ENCODE results near the gene CKB.

Gene CKB

DNA sequence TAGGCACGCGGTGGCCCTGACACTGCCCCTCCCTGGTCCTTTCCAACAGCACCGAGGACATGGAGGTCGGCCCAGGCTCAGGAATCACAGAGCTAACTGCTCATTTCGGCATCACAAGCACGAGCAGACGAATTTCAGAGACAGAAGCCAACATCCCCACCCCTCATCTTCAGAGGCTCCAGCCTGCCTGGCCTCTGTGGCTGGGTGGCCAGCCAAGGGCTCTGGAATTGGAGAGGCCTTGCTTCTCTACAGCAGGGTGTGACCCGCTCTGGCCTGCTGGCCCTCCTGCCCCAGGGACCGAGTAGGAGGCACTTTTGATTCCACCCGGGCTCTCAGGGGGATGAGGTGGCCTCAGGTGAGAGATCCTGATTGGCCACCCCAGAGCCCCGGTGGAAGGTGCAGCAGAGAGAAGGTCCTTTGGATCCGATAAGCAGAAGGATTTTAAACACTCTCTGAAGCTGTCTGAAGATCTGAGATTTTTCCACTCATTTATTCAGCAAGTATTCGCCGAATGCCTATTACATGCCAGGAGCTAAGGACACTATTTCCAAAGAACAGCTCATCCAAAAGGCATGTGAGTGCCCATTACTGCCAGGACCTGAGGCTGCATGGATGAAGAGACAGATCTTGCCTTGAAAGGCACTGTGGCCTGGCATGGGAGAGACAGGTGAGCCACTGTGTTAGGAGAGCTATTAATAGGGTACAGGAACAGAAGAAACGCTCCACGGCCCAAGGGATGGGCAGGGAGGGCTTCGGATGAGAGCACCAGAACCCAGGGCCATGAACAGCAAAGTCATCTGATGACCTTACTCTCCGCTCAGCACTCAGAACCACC lies 29.6 kb upstream of the CKB start:
- Histone ChIP-seq H3K4me3 (no peak overlapping the region), H3K36me3 (ENCODE audit: insufficient read depth, low read length) (no peaks in the 10 kb centered on the region), H3K9me3 (ENCODE audit: low read depth, low read length) (no peaks in the 10 kb centered on the region), H3K27ac (no peak overlapping the region), H3K9ac (ENCODE audit: insufficient read length) (no peak overlapping the region)
- no peak for DNase-seq (ENCODE audit: low read depth, low spot score)
- no peak for TF ChIP-seq POLR2AphosphoS5 (IDR thresholded peaks at IDR 0.05; ENCODE audit: borderline replicate concordance, low read depth, low read length)
- no peak for TF ChIP-seq EZH2 (IDR thresholded peaks at IDR 0.05)
- no peak for TF ChIP-seq FOXP2 (optimal IDR thresholded peaks at IDR 0.05; ENCODE audit: control extremely low read depth, extremely low read length, insufficient read depth)

DNA sequence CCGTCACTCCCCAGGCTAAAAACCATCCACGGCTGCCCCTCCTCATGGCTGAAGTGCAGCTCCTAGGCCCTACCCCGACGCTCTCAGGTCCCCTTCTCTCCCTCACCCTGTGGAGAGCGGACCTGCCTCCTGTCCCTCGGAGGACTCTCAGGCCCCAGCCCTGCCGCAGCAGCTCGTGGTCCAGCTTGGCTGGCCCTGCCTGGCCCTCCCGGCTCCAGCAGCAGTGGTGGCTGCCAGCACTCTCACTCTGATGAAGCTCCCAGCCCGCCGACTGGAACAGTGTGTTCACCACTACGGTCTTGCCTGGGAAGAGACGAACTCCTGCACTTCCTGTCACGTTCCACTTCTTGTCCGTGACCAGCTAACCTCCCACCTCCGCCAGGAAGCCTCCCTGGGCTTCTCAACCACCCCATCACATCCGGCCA lies 28.7 kb upstream of the CKB start:
- H3K9me3 ChIP-seq (ENCODE audit: low read depth, low read length): no peaks in the 10 kb centered on the region
- no peak for DNase-seq (ENCODE audit: low read depth, low spot score)
- H3K27ac ChIP-seq: no peak overlapping the region
- TF ChIP-seq POLR2AphosphoS5 (IDR thresholded peaks at IDR 0.05; ENCODE audit: borderline replicate concordance, low read depth, low read length) (no peak), FOXP2 (optimal IDR thresholded peaks at IDR 0.05; ENCODE audit: control extremely low read depth, extremely low read length, insufficient read depth) (no peak), EZH2 (IDR thresholded peaks at IDR 0.05) (no peak)
- no peak overlapping the region for H3K9ac ChIP-seq (ENCODE audit: insufficient read length)
- H3K4me3 ChIP-seq: no peak overlapping the region
- no peaks in the 10 kb centered on the region for H3K36me3 ChIP-seq (ENCODE audit: insufficient read depth, low read length)

DNA sequence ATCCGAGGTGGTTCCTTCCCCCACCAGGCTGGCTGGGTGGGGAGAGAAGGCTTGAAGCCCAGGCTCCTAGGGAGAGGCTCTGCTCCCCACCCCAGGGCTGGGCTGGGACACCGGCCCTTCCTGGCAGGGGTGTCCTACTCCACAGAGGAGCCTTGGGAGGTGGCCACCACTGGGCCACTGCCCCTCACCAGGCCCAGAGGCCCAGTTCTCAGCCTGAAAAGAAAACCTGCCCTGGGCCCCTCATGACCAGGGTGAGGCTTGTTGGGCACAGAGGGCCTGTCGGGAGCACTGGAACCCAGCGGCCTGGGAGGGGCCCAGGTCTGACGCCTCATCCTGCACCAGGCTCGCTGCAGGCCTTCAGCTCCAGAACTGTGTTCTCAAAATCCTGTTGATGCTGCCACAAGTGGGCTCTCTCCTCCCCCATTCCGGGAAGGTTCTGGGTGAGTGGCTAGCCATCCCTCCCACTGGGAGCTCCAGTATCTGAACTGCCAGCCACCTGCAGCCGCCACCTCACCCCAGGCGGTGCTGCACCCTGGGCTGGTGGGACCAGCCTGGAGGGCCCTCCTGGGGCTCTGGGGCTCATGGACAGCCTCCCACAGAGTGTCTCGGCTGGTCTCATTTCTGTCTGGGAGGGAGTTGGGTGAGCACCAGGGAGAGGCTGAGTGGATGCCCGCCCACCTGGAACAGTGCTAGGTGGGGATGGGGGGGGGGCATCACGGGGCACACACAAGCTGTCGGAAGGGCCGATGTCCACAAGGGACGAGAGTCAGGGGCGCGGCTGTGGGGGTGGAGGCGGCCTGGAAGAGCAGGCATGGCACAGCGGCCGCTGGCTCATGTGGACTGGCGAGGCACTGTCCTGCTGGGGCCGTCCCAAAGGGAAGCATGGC lies 28.1 kb upstream of the CKB start:
- H3K36me3 ChIP-seq (ENCODE audit: insufficient read depth, low read length): no peaks in the 10 kb centered on the region
- no peaks in the 10 kb centered on the region for H3K9me3 ChIP-seq (ENCODE audit: low read depth, low read length)
- no peak for TF ChIP-seq POLR2AphosphoS5 (IDR thresholded peaks at IDR 0.05; ENCODE audit: borderline replicate concordance, low read depth, low read length)
- no peak for TF ChIP-seq EZH2 (IDR thresholded peaks at IDR 0.05)
- no peak for TF ChIP-seq FOXP2 (optimal IDR thresholded peaks at IDR 0.05; ENCODE audit: control extremely low read depth, extremely low read length, insufficient read depth)
- peak overlapping the region; percentile 37 for H3K9ac ChIP-seq (ENCODE audit: insufficient read length)
- DNase-seq (ENCODE audit: low read depth, low spot score): no peak
- no peak overlapping the region for H3K4me3 ChIP-seq
- 0 out of 2 replicates have a peak overlapping the region, but pooled peaks have one; percentile 2 for H3K27ac ChIP-seq

DNA sequence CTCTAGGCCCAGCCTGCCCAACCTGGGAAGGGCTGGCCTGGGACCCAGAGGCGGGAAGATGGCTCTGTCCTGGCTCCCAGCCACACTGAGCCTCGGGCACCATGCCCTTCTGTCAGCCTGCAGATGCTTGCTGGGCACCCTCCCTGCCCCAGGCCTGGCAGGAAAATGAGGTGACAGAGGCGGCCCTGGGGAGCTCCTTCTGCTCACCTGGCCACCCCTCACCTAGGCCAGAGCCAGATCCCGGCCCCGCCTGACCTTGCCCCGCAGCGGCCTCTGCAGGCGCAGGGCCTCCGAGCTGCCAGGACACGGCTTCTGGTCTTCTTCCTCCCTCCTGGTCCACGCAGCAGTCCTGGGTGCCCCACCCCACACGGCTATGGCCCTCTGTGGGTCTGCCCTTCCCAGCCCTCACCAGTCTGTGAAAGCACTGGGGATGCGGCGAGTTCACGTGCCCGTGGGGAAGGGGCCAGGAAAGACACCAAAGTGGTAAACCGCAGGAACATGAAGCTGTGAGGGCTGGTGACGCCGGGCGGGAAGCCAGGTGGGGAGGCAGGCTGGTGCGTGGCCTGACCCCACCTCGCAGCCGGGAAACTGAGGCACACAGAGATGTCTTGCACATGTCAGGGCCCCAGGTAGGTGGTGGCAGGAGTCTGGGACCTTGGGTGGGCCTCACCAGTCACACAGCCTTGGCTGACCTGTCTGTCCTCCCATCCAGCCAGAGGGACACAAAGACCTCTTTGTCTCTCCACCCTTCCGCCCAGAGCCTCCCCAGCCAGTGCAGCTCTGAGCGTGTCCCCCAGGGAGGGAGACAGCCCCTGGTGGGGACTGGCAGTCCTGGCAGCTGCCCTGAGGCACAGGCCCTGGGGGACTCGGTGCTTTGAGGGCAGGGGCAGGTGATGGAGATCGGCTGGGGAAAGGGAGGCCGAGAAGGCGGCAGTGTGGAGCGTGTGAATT lies 27.0 kb upstream of the CKB start:
- 0 out of 2 replicates have a peak overlapping the region, but pooled peaks have one; percentile 2 for H3K27ac ChIP-seq
- H3K9me3 ChIP-seq (ENCODE audit: low read depth, low read length): no peaks in the 10 kb centered on the region
- H3K4me3 ChIP-seq: no peak overlapping the region
- H3K36me3 ChIP-seq (ENCODE audit: insufficient read depth, low read length): no peaks in the 10 kb centered on the region
- H3K9ac ChIP-seq (ENCODE audit: insufficient read length): no peak overlapping the region
- DNase-seq (ENCODE audit: low read depth, low spot score): no peak
- TF ChIP-seq EZH2 (IDR thresholded peaks at IDR 0.05): no peak
- TF ChIP-seq FOXP2 (optimal IDR thresholded peaks at IDR 0.05; ENCODE audit: control extremely low read depth, extremely low read length, insufficient read depth): no peak
- no peak for TF ChIP-seq POLR2AphosphoS5 (IDR thresholded peaks at IDR 0.05; ENCODE audit: borderline replicate concordance, low read depth, low read length)

DNA sequence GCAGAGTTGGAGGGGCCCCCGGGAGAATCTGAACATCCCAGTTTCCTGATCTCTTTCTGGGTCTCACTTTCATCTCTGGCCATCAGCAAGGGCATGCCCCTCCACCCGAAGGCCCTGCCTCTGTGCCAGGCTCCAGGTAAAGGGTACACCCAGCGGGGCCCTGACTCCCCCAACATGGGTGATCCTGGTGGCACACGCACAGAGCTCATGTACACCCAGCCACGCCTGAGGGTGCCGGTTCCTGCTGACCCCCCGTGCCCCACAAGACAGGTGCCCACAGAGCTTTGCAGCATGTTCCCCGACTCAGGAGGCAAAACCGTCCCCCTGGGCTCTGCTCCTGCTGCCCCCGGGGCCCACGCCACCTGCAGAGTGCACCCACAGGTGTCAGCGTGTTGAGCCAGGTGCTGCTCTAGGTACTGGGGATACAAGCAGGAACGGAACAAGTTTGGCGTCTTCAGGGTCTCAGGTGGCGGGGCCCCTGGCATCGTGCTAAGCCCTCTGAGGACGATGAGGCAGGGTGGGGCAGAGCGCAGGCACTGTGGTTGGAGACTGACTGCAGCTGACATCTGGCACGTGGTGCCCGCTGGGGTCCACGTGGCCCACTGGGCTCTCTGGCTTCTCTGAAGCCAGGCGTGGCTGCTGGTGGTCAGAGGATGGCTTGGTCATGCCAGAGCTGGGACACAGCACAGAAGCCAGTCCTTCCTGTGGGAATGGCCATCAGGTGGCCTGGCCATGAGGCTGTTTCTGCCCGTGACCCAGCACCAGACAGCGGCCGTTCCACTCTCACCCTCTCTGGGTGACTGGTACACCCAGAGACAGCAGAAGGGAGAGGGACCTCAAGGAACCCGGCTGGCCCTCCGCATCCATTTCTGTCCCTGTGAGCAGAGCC lies 26.1 kb upstream of the CKB start:
- no peak for DNase-seq (ENCODE audit: low read depth, low spot score)
- Histone ChIP-seq H3K27ac (no peak overlapping the region), H3K9me3 (ENCODE audit: low read depth, low read length) (no peaks in the 10 kb centered on the region), H3K9ac (ENCODE audit: insufficient read length) (no peak overlapping the region), H3K4me3 (no peak overlapping the region), H3K36me3 (ENCODE audit: insufficient read depth, low read length) (no peaks in the 10 kb centered on the region)
- no peak for TF ChIP-seq FOXP2 (optimal IDR thresholded peaks at IDR 0.05; ENCODE audit: control extremely low read depth, extremely low read length, insufficient read depth)
- no peak for TF ChIP-seq EZH2 (IDR thresholded peaks at IDR 0.05)
- TF ChIP-seq POLR2AphosphoS5 (IDR thresholded peaks at IDR 0.05; ENCODE audit: borderline replicate concordance, low read depth, low read length): no peak

DNA sequence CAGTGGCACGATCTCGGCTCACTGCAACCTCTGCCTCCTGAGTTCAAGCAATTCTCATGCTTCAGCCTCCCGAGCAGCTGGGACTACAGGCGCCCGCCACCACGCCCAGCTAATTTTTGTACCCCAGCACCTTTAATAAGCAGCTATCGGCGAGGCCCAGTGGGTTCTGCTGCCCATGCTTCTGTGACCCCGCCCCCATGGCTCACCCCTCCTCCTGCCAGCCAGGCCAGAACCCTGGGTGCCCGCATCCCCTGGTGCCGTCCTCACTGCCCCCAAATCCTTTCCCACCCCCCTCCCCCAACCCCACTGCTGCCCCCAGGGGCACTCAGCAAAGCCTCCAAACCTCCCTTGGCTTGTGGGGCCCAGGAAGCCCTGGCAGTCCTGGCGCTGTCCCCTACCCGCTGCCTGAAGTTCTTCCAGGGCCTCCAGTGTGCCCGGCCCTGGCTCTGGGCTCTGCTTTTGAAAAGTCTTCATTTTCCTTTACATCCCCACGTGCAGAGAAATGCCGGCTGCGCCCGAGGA lies 25.4 kb upstream of the CKB start:
- no peaks in the 10 kb centered on the region for H3K9me3 ChIP-seq (ENCODE audit: low read depth, low read length)
- TF ChIP-seq POLR2AphosphoS5 (IDR thresholded peaks at IDR 0.05; ENCODE audit: borderline replicate concordance, low read depth, low read length): no peak
- no peak for TF ChIP-seq EZH2 (IDR thresholded peaks at IDR 0.05)
- no peak for TF ChIP-seq FOXP2 (optimal IDR thresholded peaks at IDR 0.05; ENCODE audit: control extremely low read depth, extremely low read length, insufficient read depth)
- no peak overlapping the region for H3K27ac ChIP-seq
- H3K36me3 ChIP-seq (ENCODE audit: insufficient read depth, low read length): no peaks in the 10 kb centered on the region
- no peak for DNase-seq (ENCODE audit: low read depth, low spot score)
- H3K9ac ChIP-seq (ENCODE audit: insufficient read length): no peak overlapping the region
- no peak overlapping the region for H3K4me3 ChIP-seq

All from SK-N-MC (cell line).